Measurements from ENCODE around the gene KLHL29. TPM values are rescaled to one million over a fixed set of nuclear protein-coding genes. Genes with fewer than 3 reads are reported as not detected.

Gene KLHL29
- polyA plus RNA-seq, 1 of the 3 experiments (the other 2 are of a cell fraction), result 4.6 TPM

- Histone ChIP-seq H3K9me3 (no peaks in the 10 kb centered on the region), H3K9me2 (no peaks in the 10 kb centered on the region), H4K20me1 (ENCODE audit: insufficient read depth) (no peaks in the 10 kb centered on the region), H3K36me3 (replicated peaks in 1 of 2; ENCODE audit: control insufficient read depth in 1 of 2, insufficient read depth in 2 of 2, low read length in 1 of 2) (no peaks in the 10 kb centered on the region), H2AFZ (ENCODE audit: low read depth) (no peak overlapping the region), H3K4me3 (ENCODE audit: low read depth in 2 of 2, low read length in 1 of 2) (no peak overlapping the region), H3K4me2 (no peak overlapping the region), H3F3A (replicated peaks; ENCODE audit: insufficient read depth) (no peaks in the 10 kb centered on the region), H3K27ac (ENCODE audit: low read depth in 2 of 2, low read length in 1 of 2) (peak overlapping the region in 1 of 2 experiments; percentile 12; a peak in 1 of 4 replicates), H3K79me2 (ENCODE audit: insufficient read depth) (no peaks in the 10 kb centered on the region), H3K9ac (no peak overlapping the region), H3K27me3 (ENCODE audit: insufficient read depth) (no peaks in the 10 kb centered on the region), H3K4me1 (ENCODE audit: control insufficient read depth in 1 of 2, insufficient read depth in 2 of 2, low read depth in 1 of 2, low read length in 1 of 2) (peaks cover 0 to 54% of the 10 kb centered on the region in 2 experiments; a peak in 2 of 4 replicates)
- ChIA-PET CTCF (interaction anchor here (0.7 to 1.9 kb wide), 7 partner anchors 9 to 54 kb away, joined by 3 to 7 read pairs (median 3); no protein-coding TSS in a partner anchor), POLR2A (interaction anchor here (0.8 kb wide), 1 partner anchor 94 kb away, joined by 3 read pairs; no protein-coding TSS in a partner anchor)
- DNase-seq, result peak; percentile 66
- 0 out of 4 replicates have a peak, but pooled peaks of 1 of the 2 experiments have one; percentile 30 for TF ChIP-seq EP300 (IDR thresholded peaks at IDR 0.05; ENCODE audit: borderline replicate concordance in 1 of 2, low read depth in 1 of 2, low read length in 1 of 2)
- TF ChIP-seq, protein P1, sequence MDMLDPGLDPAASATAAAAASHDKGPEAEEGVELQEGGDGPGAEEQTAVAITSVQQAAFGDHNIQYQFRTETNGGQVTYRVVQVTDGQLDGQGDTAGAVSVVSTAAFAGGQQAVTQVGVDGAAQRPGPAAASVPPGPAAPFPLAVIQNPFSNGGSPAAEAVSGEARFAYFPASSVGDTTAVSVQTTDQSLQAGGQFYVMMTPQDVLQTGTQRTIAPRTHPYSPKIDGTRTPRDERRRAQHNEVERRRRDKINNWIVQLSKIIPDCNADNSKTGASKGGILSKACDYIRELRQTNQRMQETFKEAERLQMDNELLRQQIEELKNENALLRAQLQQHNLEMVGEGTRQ (IDR thresholded peaks at IDR 0.05; ENCODE audit: borderline replicate concordance, low read depth, low read length), result no peak
- 72% methylated on average over 9 of the region's 9 CpGs for WGBS (ENCODE audit: low lambda C conversion rate)
Observed at GRCh38 chr2:23509596-23510292, 124.8 kb downstream of the KLHL29 start.

DNA sequence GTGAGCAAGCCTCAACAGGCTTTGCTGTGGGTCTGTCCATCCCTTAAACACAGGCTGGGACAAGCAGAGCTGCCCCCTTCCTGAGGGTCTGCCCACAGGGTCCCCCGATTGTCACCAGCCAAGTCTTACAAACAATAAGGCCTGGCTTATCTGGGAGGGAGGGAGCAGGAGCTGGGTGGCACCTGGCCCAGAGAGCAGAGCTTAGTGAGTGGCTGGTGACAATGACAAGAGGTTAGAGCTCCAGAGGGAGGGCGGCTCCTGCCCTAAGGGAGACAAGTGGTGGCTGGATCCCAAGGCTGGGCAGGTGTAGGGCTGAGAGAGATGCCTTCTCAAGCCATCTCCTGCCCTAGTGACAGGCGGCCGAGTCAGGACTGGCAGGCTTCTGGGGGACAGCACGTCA lies 125.5 kb downstream of the KLHL29 start:
- no peaks in the 10 kb centered on the region for H3F3A ChIP-seq (replicated peaks; ENCODE audit: insufficient read depth)
- TF ChIP-seq, protein P2, sequence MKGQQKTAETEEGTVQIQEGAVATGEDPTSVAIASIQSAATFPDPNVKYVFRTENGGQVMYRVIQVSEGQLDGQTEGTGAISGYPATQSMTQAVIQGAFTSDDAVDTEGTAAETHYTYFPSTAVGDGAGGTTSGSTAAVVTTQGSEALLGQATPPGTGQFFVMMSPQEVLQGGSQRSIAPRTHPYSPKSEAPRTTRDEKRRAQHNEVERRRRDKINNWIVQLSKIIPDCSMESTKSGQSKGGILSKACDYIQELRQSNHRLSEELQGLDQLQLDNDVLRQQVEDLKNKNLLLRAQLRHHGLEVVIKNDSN (IDR thresholded peaks at IDR 0.05; ENCODE audit: borderline replicate concordance, low read depth), result no peak
- TF ChIP-seq FOSL2 (IDR thresholded peaks at IDR 0.05; ENCODE audit: borderline replicate concordance, low read depth), result no peak
- no peak for TF ChIP-seq JUND (IDR thresholded peaks at IDR 0.05)
- TF ChIP-seq, protein P3, sequence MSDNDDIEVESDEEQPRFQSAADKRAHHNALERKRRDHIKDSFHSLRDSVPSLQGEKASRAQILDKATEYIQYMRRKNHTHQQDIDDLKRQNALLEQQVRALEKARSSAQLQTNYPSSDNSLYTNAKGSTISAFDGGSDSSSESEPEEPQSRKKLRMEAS (IDR thresholded peaks at IDR 0.05; ENCODE audit: low read depth), result no peak
- no peak for TF ChIP-seq ELF1 (IDR thresholded peaks at IDR 0.05)
- no peak for TF ChIP-seq GATA2 (CRISPR knock-in tag; IDR thresholded peaks at IDR 0.05)
- no peak for TF ChIP-seq RAD21 (IDR thresholded peaks at IDR 0.05; ENCODE audit: low read length)
- TF ChIP-seq IRF3 (IDR thresholded peaks at IDR 0.05; ENCODE audit: low read depth, low read length), result no peak
- TF ChIP-seq ZBTB33 (IDR thresholded peaks at IDR 0.05; ENCODE audit: borderline replicate concordance, low read depth), result no peak
- H3K4me1 ChIP-seq (ENCODE audit: control insufficient read depth in 1 of 2, insufficient read depth in 2 of 2, low read depth in 1 of 2, low read length in 1 of 2), result peaks cover 0 to 54% of the 10 kb centered on the region in 2 experiments; a peak in 2 of 4 replicates
- H3K9me3 ChIP-seq, result no peaks in the 10 kb centered on the region
- 73% methylated on average over 5 of the region's 5 CpGs for WGBS (ENCODE audit: low lambda C conversion rate)
- H3K27ac ChIP-seq (ENCODE audit: low read depth in 2 of 2, low read length in 1 of 2), result no peak overlapping the region
- no peaks in the 10 kb centered on the region for H3K79me2 ChIP-seq (ENCODE audit: insufficient read depth)
- H3K4me3 ChIP-seq (ENCODE audit: low read depth in 2 of 2, low read length in 1 of 2), result no peak overlapping the region
- H3K9ac ChIP-seq, result no peak overlapping the region
- CTCF ChIA-PET, result interaction anchor here (0.7 to 1.9 kb wide), 7 partner anchors 9 to 574 kb away, joined by 3 to 7 read pairs (median 3); partner anchors contain the start of gene TP53I3
- H2AFZ ChIP-seq (ENCODE audit: low read depth), result no peak overlapping the region
- H3K9me2 ChIP-seq, result no peaks in the 10 kb centered on the region
- H3K36me3 ChIP-seq (replicated peaks in 1 of 2; ENCODE audit: control insufficient read depth in 1 of 2, insufficient read depth in 2 of 2, low read length in 1 of 2), result no peaks in the 10 kb centered on the region
- no peak for DNase-seq
- no peaks in the 10 kb centered on the region for H3K27me3 ChIP-seq (ENCODE audit: insufficient read depth)
- no peak overlapping the region for H3K4me2 ChIP-seq
- H4K20me1 ChIP-seq (ENCODE audit: insufficient read depth), result no peaks in the 10 kb centered on the region
- POLR2A ChIA-PET, result interaction anchor here (0.8 kb wide), 1 partner anchor 95 kb away, joined by 3 read pairs; no protein-coding TSS in a partner anchor

Data from SK-N-SH (cell line).